Gastroesophageal sphincter (tissue), 4 donors: ENCODE measurements around the gene GNB1. TPM values are rescaled to one million over a fixed set of nuclear protein-coding genes. Genes with fewer than 3 reads are reported as not detected.

Experiments used
- ATAC-seq: fragments of 150-250 bp; one replicate; pipeline ENCODE4 v1.9.1; 2016; ENCODE audit warnings: mild to moderate bottlenecking, moderate library complexity
- H3K27ac ChIP-seq, 4 donors: fragments of 200-600 bp; sonication (generic) in 3 of 4; 1 replicate in 3 of 4; 2 replicates in 1 of 4; pipeline ENCODE4 v1.5.1; 2016 to 2019
- H3K27me3 ChIP-seq: fragments of 200-600 bp; sonication (generic); one replicate; pipeline ENCODE4 v1.5.1; 2019
- H3K36me3 ChIP-seq, 2 donors: fragments of 200-600 bp; sonication (generic); one replicate each; pipeline ENCODE4 v1.5.1; 2019; ENCODE audit warnings: control low read depth in 1 of 2
- H3K4me1 ChIP-seq, 3 donors: fragments of 200-600 bp; sonication (generic); 1 replicate in 2 of 3; 2 replicates in 1 of 3; pipeline ENCODE4 v1.5.1; 2016 to 2019; ENCODE audit warnings: control low read depth in 2 of 3
- H3K4me3 ChIP-seq, 2 donors: fragments of 200-600 bp; sonication (generic); one replicate each; pipeline ENCODE4 v1.5.1; 2019; ENCODE audit warnings: mild to moderate bottlenecking in 1 of 2, moderate library complexity in 1 of 2
- H3K9me3 ChIP-seq, 3 donors: fragments of 200-600 bp; sonication (generic); one replicate each; pipeline ENCODE4 v1.5.1; 2017 to 2019; ENCODE audit warnings: control low read depth in 2 of 3
- CTCF ChIP-seq, 4 experiments: fragments of 200-600 bp in 2 of 4; fragments of 450-650 bp in 2 of 4; sonication (generic) in 1 of 4; IDR thresholded peaks; one replicate each; pipeline ENCODE4 v1.5.1; 2017 to 2019; ENCODE audit warnings: antibody characterized with exemption in 4 of 4, mild to moderate bottlenecking in 2 of 4, moderate library complexity in 2 of 4
- EP300 ChIP-seq: sonication (generic); formaldehyde crosslinking; IDR thresholded peaks from one replicate; pipeline ENCODE4 v1.6.1; 2017; ENCODE audit warnings: antibody characterized with exemption, mild to moderate bottlenecking
- POLR2A ChIP-seq, 2 donors: fragments of 450-650 bp; IDR thresholded peaks; one replicate each; pipeline ENCODE4 v1.6.1; 2017; ENCODE audit warnings: antibody characterized with exemption in 2 of 2, mild to moderate bottlenecking in 2 of 2, moderate library complexity in 1 of 2
- POLR2AphosphoS5 ChIP-seq: sonication (generic); formaldehyde crosslinking; IDR thresholded peaks from one replicate; pipeline ENCODE4 v1.6.1; 2017; ENCODE audit warnings: antibody characterized with exemption
- WGBS, 2 donors: methylation state at CpG; one replicate each; pipeline ENCODE4 v1.1.5; 2018; ENCODE audit warnings: low coverage in 1 of 2; 5-methylcytosine and 5-hydroxymethylcytosine counted together
- total RNA-seq, 4 donors: library from RNA; depleted of rRNA; stranded (reverse); fragments of >200 nt; gene quantifications; one replicate each; pipeline ENCODE4 v1.1.0, GENCODE V29; 2016

Gene GNB1
- total RNA-seq, 4 donors from 2014 or later, result 129 to 175 (median 136) TPM

GRCh38 chr1:1914971-1915692 lies 24.2 kb upstream of the GNB1 start, which contains the start of gene CALML6:
TSS of gene CALML6 (plus strand) at chr1:1915260. CDS start at chr1:1915281, 21 bp downstream.
- no peak within 1 kb of the TSS for H3K27ac ChIP-seq
- ATAC-seq, result no peak
- TF ChIP-seq EP300 (no peak), POLR2A (IDR thresholded peaks at IDR 0.05) (no peak), POLR2AphosphoS5 (no peak), CTCF (IDR thresholded peaks at IDR 0.05) (no peak)
- peaks cover 3 to 23% (median 11%) of the 10 kb centered on the region in 3 donors for H3K4me1 ChIP-seq
- no peaks in the 10 kb centered on the region for H3K36me3 ChIP-seq
- 89 to 90% methylated on average over 2 to 3 of the region's 15 CpGs for whole genome bisulfite sequencing, 2 donors
- no peak within 1 kb of the TSS for H3K4me3 ChIP-seq
- no peaks in the 10 kb centered on the region for H3K9me3 ChIP-seq
- no peaks in the 10 kb centered on the region for H3K27me3 ChIP-seq

- H3K27ac ChIP-seq, result no peak overlapping the region
- no peaks in the 10 kb centered on the region for H3K9me3 ChIP-seq
- no peaks in the 10 kb centered on the region for H3K36me3 ChIP-seq
- peaks cover 3 to 22% (median 11%) of the 10 kb centered on the region in 3 donors for H3K4me1 ChIP-seq
- H3K27me3 ChIP-seq, result no peaks in the 10 kb centered on the region
- no peak for TF ChIP-seq POLR2AphosphoS5
- TF ChIP-seq EP300, result no peak
- no peak for TF ChIP-seq CTCF (IDR thresholded peaks at IDR 0.05)
- no peak for TF ChIP-seq POLR2A (IDR thresholded peaks at IDR 0.05)
- ATAC-seq, result no peak
- H3K4me3 ChIP-seq, result no peak overlapping the region
- no CpG with 5 or more reads among the region's 20 CpGs for WGBS, 2 donors
Observed at GRCh38 chr1:1914101-1914970, 23.4 kb upstream of the GNB1 start.

GRCh38 chr1:1911350-1912041 lies 20.6 kb upstream of the GNB1 start:
- H3K36me3 ChIP-seq, result no peaks in the 10 kb centered on the region
- H3K9me3 ChIP-seq, result no peaks in the 10 kb centered on the region
- no peak overlapping the region for H3K4me3 ChIP-seq
- TF ChIP-seq POLR2A (IDR thresholded peaks at IDR 0.05) (no peak), EP300 (no peak), POLR2AphosphoS5 (no peak), CTCF (IDR thresholded peaks at IDR 0.05) (no peak)
- 51 to 79% methylated on average over 3 to 4 of the region's 13 CpGs for WGBS, 2 donors
- no peak overlapping the region for H3K27ac ChIP-seq
- H3K27me3 ChIP-seq, result no peaks in the 10 kb centered on the region
- ATAC-seq, result no peak
- H3K4me1 ChIP-seq, result peaks cover 0 to 28% (median 9%) of the 10 kb centered on the region in 3 donors

GRCh38 chr1:1910651-1911331 lies 19.9 kb upstream of the GNB1 start:
- no peak overlapping the region for H3K4me3 ChIP-seq
- peaks cover 0 to 35% (median 9%) of the 10 kb centered on the region in 3 donors for H3K4me1 ChIP-seq
- H3K27ac ChIP-seq, result no peak overlapping the region
- no peaks in the 10 kb centered on the region for H3K9me3 ChIP-seq
- no CpG with 5 or more reads among the region's 22 CpGs for WGBS, 2 donors
- H3K27me3 ChIP-seq, result no peaks in the 10 kb centered on the region
- no peak for TF ChIP-seq POLR2A (IDR thresholded peaks at IDR 0.05)
- no peak for TF ChIP-seq POLR2AphosphoS5
- TF ChIP-seq EP300, result no peak
- no peak for TF ChIP-seq CTCF (IDR thresholded peaks at IDR 0.05)
- H3K36me3 ChIP-seq, result no peaks in the 10 kb centered on the region
- no peak for ATAC-seq
